ENCODE data around the gene HAPSTR1.

DNA sequence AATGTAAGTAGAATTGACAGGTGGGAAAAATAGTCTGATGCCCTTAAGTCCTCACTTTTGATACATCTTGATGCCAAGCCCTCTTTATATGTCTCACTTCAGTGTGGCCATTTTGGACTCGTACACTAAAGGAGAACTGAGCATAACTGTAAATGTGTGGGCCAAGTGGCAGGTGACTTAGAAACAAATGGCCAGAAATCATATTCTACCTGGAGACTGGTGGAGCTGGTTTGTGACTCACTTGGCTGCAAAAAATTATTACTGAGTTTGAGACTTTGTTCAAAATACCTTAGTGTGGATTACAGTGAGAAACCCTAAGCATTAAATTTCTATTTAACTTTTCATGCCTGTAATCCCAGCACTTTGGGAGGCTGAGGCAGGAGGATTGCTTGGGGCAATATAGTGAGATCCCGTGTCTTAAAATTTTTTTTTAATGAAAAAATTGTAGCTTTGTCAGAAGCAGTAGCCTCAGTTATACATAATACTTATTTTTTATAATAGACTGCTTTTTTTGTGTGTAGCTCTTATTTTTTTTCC, 5.0 kb downstream of the HAPSTR1 start:
- TF ChIP-seq, protein P1, sequence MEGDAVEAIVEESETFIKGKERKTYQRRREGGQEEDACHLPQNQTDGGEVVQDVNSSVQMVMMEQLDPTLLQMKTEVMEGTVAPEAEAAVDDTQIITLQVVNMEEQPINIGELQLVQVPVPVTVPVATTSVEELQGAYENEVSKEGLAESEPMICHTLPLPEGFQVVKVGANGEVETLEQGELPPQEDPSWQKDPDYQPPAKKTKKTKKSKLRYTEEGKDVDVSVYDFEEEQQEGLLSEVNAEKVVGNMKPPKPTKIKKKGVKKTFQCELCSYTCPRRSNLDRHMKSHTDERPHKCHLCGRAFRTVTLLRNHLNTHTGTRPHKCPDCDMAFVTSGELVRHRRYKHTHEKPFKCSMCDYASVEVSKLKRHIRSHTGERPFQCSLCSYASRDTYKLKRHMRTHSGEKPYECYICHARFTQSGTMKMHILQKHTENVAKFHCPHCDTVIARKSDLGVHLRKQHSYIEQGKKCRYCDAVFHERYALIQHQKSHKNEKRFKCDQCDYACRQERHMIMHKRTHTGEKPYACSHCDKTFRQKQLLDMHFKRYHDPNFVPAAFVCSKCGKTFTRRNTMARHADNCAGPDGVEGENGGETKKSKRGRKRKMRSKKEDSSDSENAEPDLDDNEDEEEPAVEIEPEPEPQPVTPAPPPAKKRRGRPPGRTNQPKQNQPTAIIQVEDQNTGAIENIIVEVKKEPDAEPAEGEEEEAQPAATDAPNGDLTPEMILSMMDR (optimal IDR thresholded peaks at IDR 0.05 in 1 of 3, IDR thresholded peaks at IDR 0.05 in 1 of 3, conservative IDR thresholded peaks at IDR 0.05 in 1 of 3; ENCODE audit: extremely low read depth in 1 of 3, insufficient read depth in 2 of 3, low read length in 3 of 3): no peak
- no peak for TF ChIP-seq EZH2 (IDR thresholded peaks at IDR 0.05; ENCODE audit: low read length)
